Measurements from ENCODE around the gene PRDX5.
A peak's percentile ranks its signal among the peaks of the same experiment; 100 is the strongest.

PRDX5 gene

GRCh38 chr11:64283092-64283491 is 34.8 kb upstream of the PRDX5 start:
- DNase-seq (ENCODE audit: low spot score) (no peak), ATAC-seq (ENCODE audit: low read depth) (no peak)
- Histone ChIP-seq H3K4me3 (ENCODE audit: severe bottlenecking) (no peak overlapping the region), H3K36me3 (ENCODE audit: low read depth) (peaks cover 29% of the 10 kb centered on the region), H3K27ac (ENCODE audit: poor library complexity, severe bottlenecking) (peak overlapping the region; percentile 88), H3K27me3 (ENCODE audit: insufficient read depth, poor library complexity, severe bottlenecking) (no peaks in the 10 kb centered on the region), H3K4me1 (ENCODE audit: insufficient read depth, poor library complexity, severe bottlenecking) (no peaks in the 10 kb centered on the region), H3K9me3 (ENCODE audit: severe bottlenecking) (no peaks in the 10 kb centered on the region)
- TF ChIP-seq CTCF (IDR thresholded peaks at IDR 0.05; ENCODE audit: poor library complexity, severe bottlenecking) = no peak

GRCh38 chr11:64284048-64284961 is 33.6 kb upstream of the PRDX5 start, which contains the start of gene BAD:
Gene BAD (minus strand): TSS chr11:64284665. CDS start chr11:64284368, 297 bp downstream.
- no peak for TF ChIP-seq CTCF (IDR thresholded peaks at IDR 0.05; ENCODE audit: poor library complexity, severe bottlenecking)

GRCh38 chr11:64284962-64285884 is 32.7 kb upstream of the PRDX5 start, which contains the start of gene GPR137:
Gene GPR137 (plus strand): TSS chr11:64285848. CDS start chr11:64286525, 677 bp downstream.
- DNase-seq (ENCODE audit: low spot score) = peak; percentile 78

More at GRCh38 chr11:64284048-64284961, 33.6 kb upstream of the PRDX5 start, which contains the start of gene BAD:
- peak within 1 kb of the TSS; percentile 65 for H3K4me3 ChIP-seq (ENCODE audit: severe bottlenecking)
- no peaks in the 10 kb centered on the region for H3K27me3 ChIP-seq (ENCODE audit: insufficient read depth, poor library complexity, severe bottlenecking)
- H3K27ac ChIP-seq (ENCODE audit: poor library complexity, severe bottlenecking) = peak within 1 kb of the TSS; percentile 88
- no peaks in the 10 kb centered on the region for H3K4me1 ChIP-seq (ENCODE audit: insufficient read depth, poor library complexity, severe bottlenecking)
- H3K9me3 ChIP-seq (ENCODE audit: severe bottlenecking) = no peaks in the 10 kb centered on the region
- peaks cover 25% of the 10 kb centered on the region for H3K36me3 ChIP-seq (ENCODE audit: low read depth)
- ATAC-seq (ENCODE audit: low read depth) = peak; percentile 89
- DNase-seq (ENCODE audit: low spot score) = peak; percentile 94

More at GRCh38 chr11:64284962-64285884, 32.7 kb upstream of the PRDX5 start, which contains the start of gene GPR137:
- Histone ChIP-seq H3K27me3 (ENCODE audit: insufficient read depth, poor library complexity, severe bottlenecking) (no peaks in the 10 kb centered on the region), H3K4me3 (ENCODE audit: severe bottlenecking) (peak within 1 kb of the TSS; percentile 65), H3K4me1 (ENCODE audit: insufficient read depth, poor library complexity, severe bottlenecking) (no peaks in the 10 kb centered on the region), H3K27ac (ENCODE audit: poor library complexity, severe bottlenecking) (peak within 1 kb of the TSS; percentile 88), H3K36me3 (ENCODE audit: low read depth) (peaks cover 25% of the 10 kb centered on the region), H3K9me3 (ENCODE audit: severe bottlenecking) (no peaks in the 10 kb centered on the region)
- TF ChIP-seq CTCF (IDR thresholded peaks at IDR 0.05; ENCODE audit: poor library complexity, severe bottlenecking) = no peak
- peak; percentile 33 for ATAC-seq (ENCODE audit: low read depth)

Measured in RWPE2 (cell line).